Stimulated activated CD8-positive, alpha-beta memory T cell treated with anti-CD3 and anti-CD28 coated beads, Interleukin-7, amount 100 ng/mL, for 48 hours (primary cell): ENCODE measurements around the gene SEC61A2.

Source experiments
- DNase-seq, 2 donors: peaks; one replicate each; pipeline ENCODE4 v3.0.0-alpha.2; 2020; ENCODE audit warnings: low read depth in 1 of 2; ENCODE audit errors: extremely low read depth in 1 of 2

The SEC61A2 gene

DNA sequence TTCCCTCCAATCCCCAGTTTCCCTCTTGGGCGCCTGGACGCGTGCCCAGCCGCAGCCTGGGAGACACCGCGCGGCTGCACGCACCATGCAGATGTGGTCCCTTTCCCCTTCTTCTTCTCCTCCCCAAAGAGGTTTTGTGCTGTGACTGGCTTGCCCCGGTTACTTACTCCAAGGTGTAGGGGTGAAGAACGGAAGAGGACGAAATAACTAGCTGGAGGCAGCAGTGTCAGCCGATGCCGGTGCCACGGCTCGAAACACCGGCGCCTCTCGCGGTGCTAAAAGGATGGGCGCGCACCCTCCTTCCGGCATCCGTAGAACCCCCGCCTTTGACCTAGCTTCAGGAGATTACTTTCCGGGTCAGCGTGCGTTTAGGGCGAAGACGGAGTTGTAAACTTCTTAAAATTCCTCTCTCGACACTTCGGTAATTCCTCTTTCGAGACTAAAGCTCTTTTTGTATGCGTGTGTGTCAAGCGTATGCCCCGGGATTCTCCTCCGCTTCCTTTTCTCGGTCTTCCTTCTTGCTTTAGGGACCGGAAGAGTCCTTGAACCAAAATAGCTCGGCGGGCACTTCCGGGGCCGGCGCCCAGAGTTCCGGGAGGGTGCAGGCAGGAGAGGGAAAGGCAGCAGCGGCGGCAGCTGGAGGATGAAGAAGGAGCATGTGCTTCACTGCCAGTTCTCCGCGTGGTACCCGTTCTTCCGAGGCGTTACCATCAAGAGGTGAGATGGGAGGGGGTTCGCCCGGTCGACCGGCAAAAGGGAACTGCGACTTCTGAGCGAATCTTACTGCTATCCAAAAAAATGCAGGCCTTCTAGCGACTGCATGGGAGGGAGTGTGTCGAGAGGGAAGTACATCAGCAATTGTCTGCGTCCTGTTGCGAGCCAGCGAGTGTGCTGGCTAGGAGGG is 66.4 kb downstream of the SEC61A2 start, which contains the start of the genes CDC123 and NUDT5:
Gene CDC123 (plus strand): TSS at position 586 of the 904 bp plus-strand sequence. CDS start 58 bp downstream, at position 644.
Gene NUDT5 (minus strand): TSS at position 289 of the 904 bp plus-strand sequence. CDS start 9,600 bp downstream, outside the sequence.
- DNase-seq: peak; percentile 71 to 81

DNA sequence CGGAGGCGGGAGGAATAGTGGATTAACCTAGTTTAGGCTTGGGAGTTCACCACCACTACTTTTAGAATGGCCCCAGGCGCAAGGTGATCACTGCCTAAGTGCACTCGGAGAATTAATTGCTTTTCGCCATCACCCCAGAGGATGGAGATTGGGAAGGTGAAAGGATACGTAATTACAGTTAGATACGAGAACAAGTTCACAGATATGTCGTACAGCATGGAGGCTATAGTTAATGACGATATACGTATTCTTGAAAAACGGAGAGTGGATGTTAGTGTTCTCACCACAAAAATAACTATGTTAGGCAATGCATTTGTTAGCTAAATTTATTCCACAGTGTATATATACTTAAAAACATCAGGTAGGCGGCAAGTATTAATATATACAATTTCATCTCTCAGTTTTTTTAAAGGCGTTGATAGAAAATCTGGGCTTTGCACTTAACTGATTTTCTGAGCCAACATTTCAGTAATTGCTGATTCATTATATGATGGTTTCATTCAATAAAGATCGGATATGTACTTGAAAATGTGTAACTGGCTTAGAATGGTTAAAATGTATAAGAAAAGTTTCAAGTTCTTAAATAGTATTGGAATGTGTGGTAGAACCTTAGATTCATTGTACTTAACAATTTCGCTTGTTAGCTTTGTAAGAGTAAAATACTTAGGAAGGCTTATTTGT is 67.2 kb downstream of the SEC61A2 start:
- no peak for DNase-seq

DNA sequence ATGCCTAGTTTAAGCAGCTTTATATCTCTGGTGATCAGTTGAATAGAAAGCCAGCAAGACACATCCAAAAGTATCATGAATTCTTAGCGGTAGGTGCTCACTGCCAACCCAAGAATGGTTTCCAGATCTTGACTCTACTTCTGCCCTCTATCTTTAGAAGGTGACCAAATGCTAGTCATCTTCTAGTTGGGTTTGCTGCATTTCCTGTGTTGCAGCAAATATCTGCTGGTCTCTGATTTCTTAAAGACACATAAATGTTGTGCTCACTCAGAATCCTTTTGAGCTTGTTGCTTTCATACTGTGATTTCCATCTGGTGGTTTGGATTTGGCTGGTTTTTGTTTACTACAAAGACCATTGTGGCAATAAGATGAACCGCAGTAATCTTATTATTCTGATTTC is 68.7 kb downstream of the SEC61A2 start:
- no peak for DNase-seq

DNA sequence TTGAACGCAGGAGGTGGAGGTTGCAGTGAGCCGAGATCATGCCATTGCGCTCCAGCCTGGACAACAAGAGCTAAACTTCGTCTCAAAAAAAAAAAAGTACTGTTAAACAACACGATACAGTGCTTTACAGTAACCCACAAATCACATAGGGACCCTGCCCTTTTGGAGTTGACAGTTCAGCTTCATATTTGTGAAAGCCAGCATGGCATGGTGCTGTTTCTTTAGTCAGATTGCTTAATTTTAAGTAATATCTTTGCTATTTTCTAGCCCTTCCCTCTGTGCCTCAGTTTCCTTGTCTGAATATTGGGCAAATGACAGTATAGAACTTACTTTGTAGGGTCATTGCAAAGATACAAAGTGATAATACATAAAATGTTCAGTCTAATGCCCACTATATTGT is 71.4 kb downstream of the SEC61A2 start:
- DNase-seq: no peak

DNA sequence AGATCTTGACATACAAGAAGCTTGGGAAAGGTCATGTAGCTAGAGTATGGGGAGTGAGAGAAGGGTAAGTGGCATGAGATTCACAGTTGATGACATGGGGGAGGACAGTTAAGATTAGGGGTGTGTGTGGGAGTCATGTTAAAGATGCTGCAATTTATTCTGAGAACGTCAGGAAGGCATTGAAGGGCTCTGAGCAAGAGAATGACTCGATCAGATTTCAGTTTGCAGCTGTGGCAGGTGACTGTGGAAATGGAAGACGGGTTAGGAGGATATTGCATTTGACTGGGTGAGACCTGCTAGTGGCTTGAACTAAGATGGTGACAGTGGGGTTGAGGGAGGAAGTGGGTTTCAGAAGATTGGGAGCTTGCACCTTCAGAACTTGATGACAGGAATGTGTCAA is 72.1 kb downstream of the SEC61A2 start:
- no peak for DNase-seq

DNA sequence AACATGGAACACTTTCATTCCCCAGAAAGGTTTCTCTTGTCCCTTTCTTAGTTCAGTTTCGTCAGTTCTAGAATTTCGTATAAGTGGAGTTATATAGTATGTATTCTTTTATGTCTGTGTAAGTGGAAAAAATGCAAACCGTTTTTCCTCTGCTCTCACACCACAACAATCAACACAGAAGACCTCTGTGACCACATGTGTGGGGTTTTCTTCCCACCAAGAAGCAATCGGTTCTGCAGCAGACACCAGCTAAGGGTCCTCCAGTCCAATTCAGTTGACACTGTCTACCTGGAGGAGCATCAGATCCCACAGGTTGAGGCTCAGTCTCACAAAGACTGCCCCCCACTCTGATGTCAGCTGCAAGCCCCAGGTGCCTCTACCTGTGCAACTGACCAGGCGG is 72.7 kb downstream of the SEC61A2 start:
- DNase-seq: no peak

DNA sequence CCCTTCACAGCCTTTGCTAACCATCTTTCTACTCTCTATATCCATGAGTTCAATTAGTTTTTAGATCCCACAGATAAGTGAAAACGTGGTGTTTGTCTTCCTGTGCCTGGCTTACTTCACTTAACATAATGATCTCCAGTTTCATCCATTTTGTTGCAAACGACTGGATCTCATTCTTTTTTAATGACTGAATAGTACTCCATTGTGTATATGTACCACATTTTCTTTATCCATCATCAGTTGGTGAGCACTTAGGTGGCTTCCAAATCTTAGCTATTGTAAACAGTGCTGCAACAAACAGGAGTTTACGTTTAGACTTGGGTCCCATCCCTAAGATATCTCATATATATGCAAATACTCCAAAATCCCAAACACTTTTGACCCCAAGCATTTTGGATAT is 75.6 kb downstream of the SEC61A2 start:
- no peak for DNase-seq

DNA sequence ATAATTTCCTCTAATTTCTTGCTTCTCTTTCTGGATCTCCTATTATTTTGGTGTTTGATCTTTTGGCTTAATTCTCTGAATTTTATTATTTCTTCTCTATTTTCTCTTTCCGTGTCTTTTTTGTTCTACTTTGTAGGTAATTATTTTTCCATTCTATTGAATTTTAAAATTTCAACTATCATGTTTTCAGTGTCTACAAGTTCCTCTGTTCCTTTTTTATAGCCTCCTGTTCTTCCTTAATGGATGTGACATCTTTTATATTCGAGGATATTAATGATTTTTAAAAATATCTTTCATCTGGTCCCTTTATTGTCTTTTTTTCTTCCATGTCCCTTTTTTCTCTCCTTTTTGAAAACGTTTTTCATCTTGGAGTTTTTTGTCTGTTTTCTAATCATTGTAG is 77.6 kb downstream of the SEC61A2 start:
- DNase-seq: no peak

DNA sequence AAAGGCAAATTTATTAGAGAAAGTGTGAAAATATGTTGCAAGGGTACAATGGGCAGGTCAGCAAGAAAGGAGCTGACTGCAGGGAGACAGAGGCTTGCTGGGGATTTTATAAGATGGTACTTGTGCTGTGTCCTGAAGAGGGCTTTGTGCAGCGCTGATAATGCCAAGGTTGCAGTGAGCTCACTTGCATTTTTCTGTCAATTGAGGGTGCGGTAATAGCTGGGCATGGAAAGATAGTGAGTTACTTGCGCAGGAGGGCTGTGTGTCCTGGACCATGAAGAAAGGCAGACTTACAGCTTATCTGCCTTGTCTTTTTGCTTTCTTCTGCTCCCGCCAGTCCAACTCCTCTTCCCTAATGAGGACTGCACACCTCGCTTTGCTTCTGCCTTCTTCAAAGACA is 79.0 kb downstream of the SEC61A2 start:
- DNase-seq: no peak

DNA sequence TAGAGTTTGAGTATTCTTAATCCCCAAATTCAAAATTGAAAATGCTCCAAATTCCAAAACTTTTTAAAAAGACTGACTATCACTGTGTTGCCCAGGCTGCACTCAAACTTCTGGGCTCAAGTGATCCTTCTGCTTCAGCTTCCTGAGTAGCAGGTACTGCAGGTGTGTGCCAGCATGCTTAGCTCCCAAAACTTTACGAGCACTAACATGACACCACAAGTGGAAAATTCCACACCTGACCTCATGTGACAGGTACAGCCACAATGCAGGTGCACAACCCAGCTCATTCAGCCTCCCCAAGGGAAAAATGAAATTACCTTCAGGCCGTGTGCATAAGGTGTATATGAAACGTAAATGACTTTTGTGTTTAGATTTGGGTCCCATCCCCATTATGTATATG is 83.0 kb downstream of the SEC61A2 start:
- no peak for DNase-seq

DNA sequence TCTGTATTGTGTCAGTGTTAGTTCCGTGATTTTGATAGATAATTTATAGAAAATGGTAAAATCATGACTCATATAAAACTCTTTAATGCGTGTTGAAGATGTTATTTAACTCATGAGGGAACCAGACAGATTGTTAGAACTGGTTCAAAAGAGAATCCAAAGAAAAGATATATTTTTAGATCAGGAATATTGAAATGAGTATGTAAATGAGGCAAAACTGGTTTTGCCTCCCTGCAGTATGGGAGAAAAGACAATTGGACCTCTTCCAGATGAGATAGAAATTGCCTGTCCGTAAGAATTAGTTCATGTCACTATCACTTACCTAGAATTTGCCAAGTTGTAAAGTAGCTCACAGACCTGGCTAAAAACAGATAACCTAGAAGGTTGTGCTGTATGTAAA is 84.1 kb downstream of the SEC61A2 start:
- no peak for DNase-seq

DNA sequence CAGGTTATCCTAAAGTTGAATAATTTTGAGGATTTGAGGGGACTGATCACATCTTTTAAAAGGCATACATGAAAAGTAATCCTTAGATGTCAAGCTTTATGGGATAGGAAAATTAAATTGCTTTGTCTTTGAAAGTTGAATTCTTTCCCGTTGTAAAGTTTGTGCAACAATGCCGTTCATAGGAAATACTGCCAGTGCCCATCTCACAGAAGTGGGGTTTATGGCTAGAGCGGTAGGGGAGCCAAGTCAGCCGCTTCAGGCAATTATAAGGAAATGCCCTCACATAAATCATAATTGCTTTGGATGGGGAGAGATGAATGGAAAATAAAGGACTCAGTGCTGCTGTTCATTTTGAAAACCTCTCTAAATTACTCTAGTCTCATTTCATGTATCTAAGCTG is 84.6 kb downstream of the SEC61A2 start:
- DNase-seq: no peak

DNA sequence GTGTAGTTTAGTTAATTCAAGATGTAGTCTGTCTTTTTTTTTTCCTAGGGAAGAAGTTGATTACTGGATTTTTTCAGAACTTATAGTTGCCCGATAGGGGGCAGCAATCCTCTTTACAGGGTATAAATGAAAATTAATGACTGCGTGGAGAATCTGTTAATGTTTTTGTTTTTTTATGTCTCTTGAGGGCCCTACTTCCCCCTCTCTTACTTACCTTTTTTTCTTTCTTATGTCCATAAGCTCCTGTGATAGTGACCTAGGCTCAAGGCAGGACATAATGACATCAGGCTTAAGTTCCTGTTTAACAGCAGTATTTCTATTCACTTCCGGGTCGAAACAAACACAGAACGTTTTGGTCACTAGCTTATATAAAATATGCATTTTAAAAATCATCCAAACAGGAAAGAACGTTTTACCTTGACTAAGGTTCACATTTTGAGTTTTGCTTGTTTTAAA is 85.3 kb downstream of the SEC61A2 start:
- no peak for DNase-seq
